ENCODE measurements around the gene TMED9. TPM values are rescaled to one million over a fixed set of nuclear protein-coding genes. Genes with fewer than 3 reads are reported as not detected.

TMED9 gene
- total RNA-seq, 3 donors from 2014 or later (not counting 1 experiment from before 2014, with no cell fraction given) = 91.2 to 114 (median 94.4) TPM

DNA sequence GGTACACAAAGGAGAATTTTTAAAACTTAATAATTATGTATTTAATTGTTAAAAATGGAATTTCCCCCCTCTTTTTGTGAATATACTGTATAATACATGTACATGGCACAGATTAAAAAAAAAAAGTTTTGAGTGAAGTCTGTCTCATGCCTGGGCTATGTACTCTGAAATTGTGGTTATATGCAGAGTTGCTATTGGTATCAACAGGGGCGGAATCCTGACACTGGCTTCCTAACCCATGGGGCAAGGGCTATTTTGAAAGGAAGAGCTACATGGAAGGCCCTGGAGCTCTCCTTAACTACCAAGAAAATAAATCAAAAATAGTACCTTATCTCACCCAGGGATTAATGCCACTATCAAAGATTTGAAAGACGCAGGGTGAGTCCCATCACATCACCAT lies 36.8 kb upstream of the TMED9 start:
- Histone ChIP-seq H3K9me3 (ENCODE audit: control insufficient read depth, insufficient read depth, low read length) (no peaks in the 10 kb centered on the region), H3K4me1 (ENCODE audit: control insufficient read depth, insufficient read depth, low read length) (peaks cover 22% of the 10 kb centered on the region), H3K27me3 (ENCODE audit: control insufficient read depth, insufficient read depth, low read length) (no peaks in the 10 kb centered on the region), H3K36me3 (ENCODE audit: control insufficient read depth, insufficient read depth, low read length) (peaks cover 3% of the 10 kb centered on the region), H3K4me3 (ENCODE audit: low read length) (peak overlapping the region; percentile 63), H3K27ac (ENCODE audit: low read length) (no peak overlapping the region)
- Mint-ChIP-seq H3K4me1 (peaks cover 23 to 26% of the 10 kb centered on the region in 2 donors), H3K9me3 (no peaks in the 10 kb centered on the region), H3K4me3 (peak overlapping the region; percentile 93), H3K27ac (no peak overlapping the region), H3K36me3 (no peaks in the 10 kb centered on the region), H3K27me3 (ENCODE audit: low read depth in 2 of 2) (no peaks in the 10 kb centered on the region)
- no peak for ATAC-seq
- no peak for DNase-seq
- no peak for TF ChIP-seq CTCF (IDR thresholded peaks at IDR 0.05)
- intact Hi-C loops (cut with micrococcal nuclease) = no loop called here
- WGBS (ENCODE audit: insufficient coverage) = 98% methylated on average over 2 of the region's 2 CpGs

GRCh38 chr5:177555665-177556064 lies 36.3 kb upstream of the TMED9 start:
- TF ChIP-seq CTCF (IDR thresholded peaks at IDR 0.05) = no peak
- H3K9me3 ChIP-seq (ENCODE audit: control insufficient read depth, insufficient read depth, low read length) = no peaks in the 10 kb centered on the region
- WGBS (ENCODE audit: insufficient coverage) = 98% methylated on average over 5 of the region's 5 CpGs
- peaks cover 3% of the 10 kb centered on the region for H3K36me3 ChIP-seq (ENCODE audit: control insufficient read depth, insufficient read depth, low read length)
- DNase-seq (no peak), ATAC-seq (no peak)
- H3K27me3 Mint-ChIP-seq (ENCODE audit: low read depth in 2 of 2) = no peaks in the 10 kb centered on the region
- H3K4me3 Mint-ChIP-seq = peak overlapping the region; percentile 47
- H3K27ac ChIP-seq (ENCODE audit: low read length) = no peak overlapping the region
- no peaks in the 10 kb centered on the region for H3K27me3 ChIP-seq (ENCODE audit: control insufficient read depth, insufficient read depth, low read length)
- no peaks in the 10 kb centered on the region for H3K9me3 Mint-ChIP-seq
- intact Hi-C loops (cut with micrococcal nuclease) = no loop called here
- peaks cover 23 to 26% of the 10 kb centered on the region in 2 donors for H3K4me1 Mint-ChIP-seq
- peaks cover 22% of the 10 kb centered on the region for H3K4me1 ChIP-seq (ENCODE audit: control insufficient read depth, insufficient read depth, low read length)
- H3K4me3 ChIP-seq (ENCODE audit: low read length) = no peak overlapping the region
- no peaks in the 10 kb centered on the region for H3K36me3 Mint-ChIP-seq
- no peak overlapping the region for H3K27ac Mint-ChIP-seq

DNA sequence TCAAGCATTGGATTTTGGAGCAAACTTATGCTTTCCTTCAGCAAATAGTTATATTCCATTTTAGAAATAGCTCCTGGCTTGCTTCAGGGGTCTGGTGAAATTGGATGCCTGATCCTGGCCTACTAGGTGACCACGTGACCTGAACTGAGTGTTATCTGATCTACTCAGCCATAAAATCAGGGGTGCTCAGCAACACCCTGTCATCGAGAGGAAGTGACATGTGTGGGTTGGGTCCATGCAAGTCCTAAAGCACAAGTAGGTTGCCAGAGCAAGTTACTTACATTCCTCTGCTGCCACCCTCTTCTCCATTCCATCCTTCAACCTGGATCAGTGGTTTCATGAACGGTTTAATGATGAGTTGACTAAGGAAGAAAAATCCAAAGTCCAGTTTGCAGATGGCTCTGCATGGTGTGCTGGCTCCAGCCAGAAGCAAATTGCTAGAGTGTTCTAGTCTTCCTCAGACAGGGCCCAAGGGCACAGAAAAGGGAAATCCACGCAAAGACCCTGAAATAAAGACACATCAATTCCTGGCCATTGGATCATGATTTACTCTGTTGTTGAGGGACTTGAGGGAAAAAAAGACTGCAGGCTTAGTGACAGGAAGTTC lies 34.9 kb upstream of the TMED9 start:
- DNase-seq = peak in 1 of 2 donors; percentile 41

More for the DNA sequence above, 34.9 kb upstream of the TMED9 start:
- WGBS (ENCODE audit: insufficient coverage) = 45% methylated on average over 4 of the region's 4 CpGs
- Mint-ChIP-seq H3K4me3 (no peak overlapping the region), H3K9me3 (no peaks in the 10 kb centered on the region), H3K36me3 (no peaks in the 10 kb centered on the region), H3K4me1 (peaks cover 20 to 22% of the 10 kb centered on the region in 2 donors), H3K27ac (no peak overlapping the region), H3K27me3 (ENCODE audit: low read depth in 2 of 2) (no peaks in the 10 kb centered on the region)
- H3K27me3 ChIP-seq (ENCODE audit: control insufficient read depth, insufficient read depth, low read length) = no peaks in the 10 kb centered on the region
- no peak for ATAC-seq
- no peaks in the 10 kb centered on the region for H3K36me3 ChIP-seq (ENCODE audit: control insufficient read depth, insufficient read depth, low read length)
- peaks cover 22% of the 10 kb centered on the region for H3K4me1 ChIP-seq (ENCODE audit: control insufficient read depth, insufficient read depth, low read length)
- no peak overlapping the region for H3K27ac ChIP-seq (ENCODE audit: low read length)
- no peaks in the 10 kb centered on the region for H3K9me3 ChIP-seq (ENCODE audit: control insufficient read depth, insufficient read depth, low read length)
- H3K4me3 ChIP-seq (ENCODE audit: low read length) = no peak overlapping the region
- TF ChIP-seq CTCF (IDR thresholded peaks at IDR 0.05) = no peak
- intact Hi-C loops (cut with micrococcal nuclease) = no loop called here
